GM23338 (cell line): Measurements from ENCODE around the gene UNC5B. TPM values are rescaled to one million over a fixed set of nuclear protein-coding genes. Genes with fewer than 3 reads are reported as not detected.

Source experiments
- ATAC-seq: fragments of 200-7000 bp; cut with Tn5 transposase; 3 replicates; pipeline ENCODE4 v1.9.1; 2020
- DNase-seq: peaks from one replicate; pipeline ENCODE4 v3.0.0-alpha.2; 2015; ENCODE audit warnings: low spot score
- H2AFZ ChIP-seq: fragments of 200-600 bp; sonication (generic); 2 replicates; pipeline ENCODE4 v1.8.0; 2016; ENCODE audit warnings: antibody characterized with exemption, mild to moderate bottlenecking, moderate library complexity
- H3F3A ChIP-seq: fragments of 200-600 bp; sonication (generic); replicated peaks from 2 replicates; pipeline ENCODE4 v1.8.0; 2017; ENCODE audit warnings: antibody characterized with exemption, mixed run types, low read depth
- H3K27ac ChIP-seq: fragments of 200-600 bp; sonication (generic); 2 replicates; pipeline ENCODE4 v1.6.1; 2016; ENCODE audit warnings: low read depth
- H3K27me3 ChIP-seq: fragments of 200-600 bp; sonication (generic); 2 replicates; pipeline ENCODE4 v1.8.0; 2016; ENCODE audit warnings: mild to moderate bottlenecking, mixed run types, moderate library complexity; ENCODE audit not compliant: insufficient read depth
- H3K36me3 ChIP-seq: fragments of 200-600 bp; sonication (generic); 2 replicates; pipeline ENCODE4 v1.8.0; 2016; ENCODE audit warnings: mild to moderate bottlenecking; ENCODE audit not compliant: insufficient read depth
- H3K4me1 ChIP-seq: fragments of 200-600 bp; sonication (generic); 2 replicates; pipeline ENCODE4 v1.8.0; 2016; ENCODE audit warnings: mild to moderate bottlenecking, moderate library complexity; ENCODE audit not compliant: insufficient read depth
- H3K4me2 ChIP-seq: fragments of 200-600 bp; sonication (generic); 2 replicates; pipeline ENCODE4 v1.7.1; 2017; ENCODE audit warnings: mixed run types
- H3K4me3 ChIP-seq: fragments of 200-600 bp; sonication (generic); 2 replicates; pipeline ENCODE4 v1.6.1; 2016; ENCODE audit warnings: mixed run types
- H3K79me2 ChIP-seq: fragments of 200-600 bp; sonication (generic); replicated peaks from 2 replicates; pipeline ENCODE4 v1.8.0; 2017; ENCODE audit warnings: mild to moderate bottlenecking; ENCODE audit not compliant: insufficient read depth
- H3K9me2 ChIP-seq: fragments of 200-600 bp; sonication (generic); 2 replicates; pipeline ENCODE4 v1.8.0; 2017; ENCODE audit not compliant: insufficient read depth
- H4K20me1 ChIP-seq: fragments of 200-600 bp; sonication (generic); replicated peaks from 2 replicates; pipeline ENCODE4 v1.8.0; 2017; ENCODE audit warnings: mild to moderate bottlenecking; ENCODE audit not compliant: insufficient read depth
- H3K27ac Mint-ChIP-seq: 2 replicates; pipeline ENCODE4 v1.8.0; 2020; ENCODE audit warnings: inconsistent platforms, mild to moderate bottlenecking, moderate library complexity, mixed read lengths
- H3K27me3 Mint-ChIP-seq: 3 replicates; pipeline ENCODE4 v1.8.0; 2022; ENCODE audit warnings: low read depth, mild to moderate bottlenecking, moderate library complexity, mixed read lengths, inconsistent platforms; ENCODE audit not compliant: insufficient read depth, poor library complexity
- H3K36me3 Mint-ChIP-seq: 3 replicates; pipeline ENCODE4 v1.8.0; 2021; ENCODE audit warnings: low read depth, mild to moderate bottlenecking, inconsistent platforms, moderate library complexity, mixed read lengths
- H3K4me1 Mint-ChIP-seq: 3 replicates; pipeline ENCODE4 v1.8.0; 2020; ENCODE audit warnings: mild to moderate bottlenecking, inconsistent platforms, mixed read lengths
- H3K4me3 Mint-ChIP-seq: 3 replicates; pipeline ENCODE4 v1.8.0; 2021; ENCODE audit warnings: moderate library complexity, mild to moderate bottlenecking, inconsistent platforms, mixed read lengths
- H3K9me3 Mint-ChIP-seq: 3 replicates; pipeline ENCODE4 v1.8.0; 2020; ENCODE audit warnings: moderate library complexity, mild to moderate bottlenecking, inconsistent platforms, mixed read lengths
- EZH2 ChIP-seq: fragments of 200-600 bp; sonication (generic); IDR thresholded peaks from one replicate; pipeline ENCODE4 v1.8.0; 2017; ENCODE audit warnings: antibody characterized with exemption, mild to moderate bottlenecking, low read depth; ENCODE audit not compliant: unreplicated experiment
- EZH2phosphoT487 ChIP-seq: fragments of 200-600 bp; sonication (generic); IDR thresholded peaks from one replicate; pipeline ENCODE4 v1.8.1; 2018; ENCODE audit warnings: antibody characterized with exemption; ENCODE audit not compliant: unreplicated experiment
- JUNB ChIP-seq: IDR thresholded peaks from one replicate; pipeline ENCODE4 v1.6.1; 2016; ENCODE audit warnings: antibody characterized with exemption; ENCODE audit not compliant: unreplicated experiment
- NANOG ChIP-seq: IDR thresholded peaks from 2 replicates; pipeline ENCODE4 v1.6.1; 2016; ENCODE audit warnings: antibody characterized with exemption, borderline replicate concordance
- POLR2AphosphoS5 ChIP-seq: IDR thresholded peaks from 2 replicates; pipeline ENCODE4 v1.6.1; 2016; ENCODE audit warnings: antibody characterized with exemption, low read depth
- STAT1 ChIP-seq: IDR thresholded peaks from one replicate; pipeline ENCODE4 v1.6.1; 2016; ENCODE audit warnings: antibody characterized with exemption; ENCODE audit not compliant: unreplicated experiment
- ZNF114 ChIP-seq: fragments of 250-450 bp; sonication (Bioruptor Pico); IDR thresholded peaks from 2 replicates; pipeline ENCODE4 v1.5.0; 2020; ENCODE audit warnings: mild to moderate bottlenecking, moderate library complexity
- polyA plus RNA-seq: library from polyadenylated mRNA; unstranded; fragments of >200 nt; fragmentation: Nextera tagmentation; extraction: Ambion mirVana; gene quantifications from 2 replicates; pipeline ENCODE4 v1.2.1, GENCODE V29; 2016
- total RNA-seq: library from RNA; depleted of rRNA; stranded (reverse); fragments of >200 nt; shearing (Covaris generic); gene quantifications from 2 replicates; pipeline ENCODE4 v1.2.3, GENCODE V29; 2014
- TF ChIP-seq, protein P1 (sequence below): fragments of 250-450 bp; sonication (Bioruptor Pico); IDR thresholded peaks from 2 replicates; pipeline ENCODE4 v1.5.0; 2020; ENCODE audit warnings: mild to moderate bottlenecking, moderate library complexity
- TF ChIP-seq, protein P2 (sequence below): IDR thresholded peaks from one replicate; pipeline ENCODE4 v1.6.1; 2018; ENCODE audit warnings: antibody characterized with exemption; ENCODE audit not compliant: unreplicated experiment

Gene UNC5B
- total and polyA plus RNA-seq, 2 experiments from 2014 or later = 8.0 to 31.2 TPM

DNA sequence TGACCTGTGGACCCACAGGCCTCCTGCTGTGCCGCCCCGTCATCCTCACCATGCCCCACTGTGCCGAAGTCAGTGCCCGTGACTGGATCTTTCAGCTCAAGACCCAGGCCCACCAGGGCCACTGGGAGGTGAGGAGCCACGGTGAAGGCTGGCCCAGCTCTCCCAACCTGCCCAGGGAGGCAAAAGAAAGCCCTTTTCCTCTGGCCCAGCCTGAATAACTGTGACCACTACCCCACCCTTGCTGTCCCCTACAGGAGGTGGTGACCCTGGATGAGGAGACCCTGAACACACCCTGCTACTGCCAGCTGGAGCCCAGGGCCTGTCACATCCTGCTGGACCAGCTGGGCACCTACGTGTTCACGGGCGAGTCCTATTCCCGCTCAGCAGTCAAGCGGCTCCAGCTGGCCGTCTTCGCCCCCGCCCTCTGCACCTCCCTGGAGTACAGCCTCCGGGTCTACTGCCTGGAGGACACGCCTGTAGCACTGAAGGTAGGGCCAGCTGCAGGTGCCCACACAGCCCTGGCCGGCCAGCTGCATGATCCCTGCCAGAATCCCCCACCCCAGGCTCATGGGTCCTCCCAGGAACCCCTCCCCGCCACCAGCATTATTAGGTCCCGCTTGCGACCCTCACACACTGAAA, 81.2 kb downstream of the UNC5B start:
- Histone ChIP-seq H3K4me3 (no peak overlapping the region), H3F3A (no peaks in the 10 kb centered on the region), H3K36me3 (no peaks in the 10 kb centered on the region; the same call in 1 of the 2 replicates), H3K4me2 (no peak overlapping the region), H2AFZ (no peak overlapping the region), H3K4me1 (no peaks in the 10 kb centered on the region), H4K20me1 (peaks cover 4% of the 10 kb centered on the region; the same call in 1 of the 2 replicates), H3K27me3 (no peaks in the 10 kb centered on the region), H3K79me2 (no peaks in the 10 kb centered on the region), H3K27ac (no peak overlapping the region), H3K9me2 (no peaks in the 10 kb centered on the region)
- ATAC-seq (no peak), DNase-seq (no peak)
- Mint-ChIP-seq H3K36me3 (peaks cover 51% of the 10 kb centered on the region), H3K4me1 (no peaks in the 10 kb centered on the region), H3K9me3 (no peaks in the 10 kb centered on the region), H3K4me3 (no peak overlapping the region), H3K27ac (no peak overlapping the region), H3K27me3 (no peaks in the 10 kb centered on the region)
- TF ChIP-seq ZNF114 (CRISPR knock-in tag) (no peak), STAT1 (no peak), POLR2AphosphoS5 (no peak), EZH2 (no peak), JUNB (no peak), NANOG (no peak), EZH2phosphoT487 (no peak)
- TF ChIP-seq, protein P1, sequence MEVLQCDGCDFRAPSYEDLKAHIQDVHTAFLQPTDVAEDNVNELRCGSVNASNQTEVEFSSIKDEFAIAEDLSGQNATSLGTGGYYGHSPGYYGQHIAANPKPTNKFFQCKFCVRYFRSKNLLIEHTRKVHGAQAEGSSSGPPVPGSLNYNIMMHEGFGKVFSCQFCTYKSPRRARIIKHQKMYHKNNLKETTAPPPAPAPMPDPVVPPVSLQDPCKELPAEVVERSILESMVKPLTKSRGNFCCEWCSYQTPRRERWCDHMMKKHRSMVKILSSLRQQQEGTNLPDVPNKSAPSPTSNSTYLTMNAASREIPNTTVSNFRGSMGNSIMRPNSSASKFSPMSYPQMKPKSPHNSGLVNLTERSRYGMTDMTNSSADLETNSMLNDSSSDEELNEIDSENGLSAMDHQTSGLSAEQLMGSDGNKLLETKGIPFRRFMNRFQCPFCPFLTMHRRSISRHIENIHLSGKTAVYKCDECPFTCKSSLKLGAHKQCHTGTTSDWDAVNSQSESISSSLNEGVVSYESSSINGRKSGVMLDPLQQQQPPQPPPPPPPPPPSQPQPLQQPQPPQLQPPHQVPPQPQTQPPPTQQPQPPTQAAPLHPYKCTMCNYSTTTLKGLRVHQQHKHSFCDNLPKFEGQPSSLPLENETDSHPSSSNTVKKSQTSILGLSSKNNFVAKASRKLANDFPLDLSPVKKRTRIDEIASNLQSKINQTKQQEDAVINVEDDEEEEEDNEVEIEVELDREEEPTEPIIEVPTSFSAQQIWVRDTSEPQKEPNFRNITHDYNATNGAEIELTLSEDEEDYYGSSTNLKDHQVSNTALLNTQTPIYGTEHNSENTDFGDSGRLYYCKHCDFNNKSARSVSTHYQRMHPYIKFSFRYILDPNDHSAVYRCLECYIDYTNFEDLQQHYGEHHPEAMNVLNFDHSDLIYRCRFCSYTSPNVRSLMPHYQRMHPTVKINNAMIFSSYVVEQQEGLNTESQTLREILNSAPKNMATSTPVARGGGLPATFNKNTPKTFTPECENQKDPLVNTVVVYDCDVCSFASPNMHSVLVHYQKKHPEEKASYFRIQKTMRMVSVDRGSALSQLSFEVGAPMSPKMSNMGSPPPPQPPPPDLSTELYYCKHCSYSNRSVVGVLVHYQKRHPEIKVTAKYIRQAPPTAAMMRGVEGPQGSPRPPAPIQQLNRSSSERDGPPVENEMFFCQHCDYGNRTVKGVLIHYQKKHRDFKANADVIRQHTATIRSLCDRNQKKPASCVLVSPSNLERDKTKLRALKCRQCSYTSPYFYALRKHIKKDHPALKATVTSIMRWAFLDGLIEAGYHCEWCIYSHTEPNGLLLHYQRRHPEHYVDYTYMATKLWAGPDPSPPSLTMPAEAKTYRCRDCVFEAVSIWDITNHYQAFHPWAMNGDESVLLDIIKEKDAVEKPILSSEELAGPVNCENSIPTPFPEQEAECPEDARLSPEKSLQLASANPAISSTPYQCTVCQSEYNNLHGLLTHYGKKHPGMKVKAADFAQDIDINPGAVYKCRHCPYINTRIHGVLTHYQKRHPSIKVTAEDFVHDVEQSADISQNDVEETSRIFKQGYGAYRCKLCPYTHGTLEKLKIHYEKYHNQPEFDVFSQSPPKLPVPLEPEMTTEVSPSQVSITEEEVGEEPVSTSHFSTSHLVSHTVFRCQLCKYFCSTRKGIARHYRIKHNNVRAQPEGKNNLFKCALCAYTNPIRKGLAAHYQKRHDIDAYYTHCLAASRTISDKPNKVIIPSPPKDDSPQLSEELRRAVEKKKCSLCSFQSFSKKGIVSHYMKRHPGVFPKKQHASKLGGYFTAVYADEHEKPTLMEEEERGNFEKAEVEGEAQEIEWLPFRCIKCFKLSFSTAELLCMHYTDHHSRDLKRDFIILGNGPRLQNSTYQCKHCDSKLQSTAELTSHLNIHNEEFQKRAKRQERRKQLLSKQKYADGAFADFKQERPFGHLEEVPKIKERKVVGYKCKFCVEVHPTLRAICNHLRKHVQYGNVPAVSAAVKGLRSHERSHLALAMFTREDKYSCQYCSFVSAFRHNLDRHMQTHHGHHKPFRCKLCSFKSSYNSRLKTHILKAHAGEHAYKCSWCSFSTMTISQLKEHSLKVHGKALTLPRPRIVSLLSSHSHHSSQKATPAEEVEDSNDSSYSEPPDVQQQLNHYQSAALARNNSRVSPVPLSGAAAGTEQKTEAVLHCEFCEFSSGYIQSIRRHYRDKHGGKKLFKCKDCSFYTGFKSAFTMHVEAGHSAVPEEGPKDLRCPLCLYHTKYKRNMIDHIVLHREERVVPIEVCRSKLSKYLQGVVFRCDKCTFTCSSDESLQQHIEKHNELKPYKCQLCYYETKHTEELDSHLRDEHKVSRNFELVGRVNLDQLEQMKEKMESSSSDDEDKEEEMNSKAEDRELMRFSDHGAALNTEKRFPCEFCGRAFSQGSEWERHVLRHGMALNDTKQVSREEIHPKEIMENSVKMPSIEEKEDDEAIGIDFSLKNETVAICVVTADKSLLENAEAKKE (CRISPR knock-in tag) = no peak
- TF ChIP-seq, protein P2, sequence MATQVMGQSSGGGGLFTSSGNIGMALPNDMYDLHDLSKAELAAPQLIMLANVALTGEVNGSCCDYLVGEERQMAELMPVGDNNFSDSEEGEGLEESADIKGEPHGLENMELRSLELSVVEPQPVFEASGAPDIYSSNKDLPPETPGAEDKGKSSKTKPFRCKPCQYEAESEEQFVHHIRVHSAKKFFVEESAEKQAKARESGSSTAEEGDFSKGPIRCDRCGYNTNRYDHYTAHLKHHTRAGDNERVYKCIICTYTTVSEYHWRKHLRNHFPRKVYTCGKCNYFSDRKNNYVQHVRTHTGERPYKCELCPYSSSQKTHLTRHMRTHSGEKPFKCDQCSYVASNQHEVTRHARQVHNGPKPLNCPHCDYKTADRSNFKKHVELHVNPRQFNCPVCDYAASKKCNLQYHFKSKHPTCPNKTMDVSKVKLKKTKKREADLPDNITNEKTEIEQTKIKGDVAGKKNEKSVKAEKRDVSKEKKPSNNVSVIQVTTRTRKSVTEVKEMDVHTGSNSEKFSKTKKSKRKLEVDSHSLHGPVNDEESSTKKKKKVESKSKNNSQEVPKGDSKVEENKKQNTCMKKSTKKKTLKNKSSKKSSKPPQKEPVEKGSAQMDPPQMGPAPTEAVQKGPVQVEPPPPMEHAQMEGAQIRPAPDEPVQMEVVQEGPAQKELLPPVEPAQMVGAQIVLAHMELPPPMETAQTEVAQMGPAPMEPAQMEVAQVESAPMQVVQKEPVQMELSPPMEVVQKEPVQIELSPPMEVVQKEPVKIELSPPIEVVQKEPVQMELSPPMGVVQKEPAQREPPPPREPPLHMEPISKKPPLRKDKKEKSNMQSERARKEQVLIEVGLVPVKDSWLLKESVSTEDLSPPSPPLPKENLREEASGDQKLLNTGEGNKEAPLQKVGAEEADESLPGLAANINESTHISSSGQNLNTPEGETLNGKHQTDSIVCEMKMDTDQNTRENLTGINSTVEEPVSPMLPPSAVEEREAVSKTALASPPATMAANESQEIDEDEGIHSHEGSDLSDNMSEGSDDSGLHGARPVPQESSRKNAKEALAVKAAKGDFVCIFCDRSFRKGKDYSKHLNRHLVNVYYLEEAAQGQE = no peak
